Muscle layer of colon (tissue), 2 donors: Measurements from ENCODE around the gene MYO1F.
A peak's percentile ranks its signal among the peaks of the same experiment; 100 is the strongest.

ENCODE experiments used
- H3K27ac ChIP-seq: one replicate; pipeline ENCODE4 v1.7.0; 2013; ENCODE audit warnings: low read depth, mild to moderate bottlenecking, low read length, moderate library complexity
- H3K27me3 ChIP-seq, 2 donors: one replicate each; pipeline ENCODE4 v1.7.0; 2013; ENCODE audit warnings: low read length in 2 of 2, mild to moderate bottlenecking in 2 of 2; ENCODE audit not compliant: insufficient read depth in 2 of 2, control insufficient read depth in 1 of 2
- H3K36me3 ChIP-seq: one replicate; pipeline ENCODE4 v1.7.0; 2013; ENCODE audit warnings: mild to moderate bottlenecking, low read length; ENCODE audit not compliant: insufficient read depth
- H3K4me1 ChIP-seq: one replicate; pipeline ENCODE4 v1.7.0; 2013; ENCODE audit warnings: mild to moderate bottlenecking, low read length; ENCODE audit not compliant: insufficient read depth
- H3K4me3 ChIP-seq, 2 donors: one replicate each; pipeline ENCODE4 v1.7.0; 2013; ENCODE audit warnings: low read length in 2 of 2, low read depth in 1 of 2, mild to moderate bottlenecking in 1 of 2, moderate library complexity in 1 of 2
- H3K9ac ChIP-seq: one replicate; pipeline ENCODE4 v1.7.0; 2013; ENCODE audit warnings: low read length
- H3K9me3 ChIP-seq: one replicate; pipeline ENCODE4 v1.7.0; 2013; ENCODE audit warnings: mild to moderate bottlenecking, low read length
- donor health status: abdominal sarcoma.
- donor health status: Adenocarcinoma of cecum.

The MYO1F gene

GRCh38 chr19:8611877-8612806, 34.9 kb upstream of the MYO1F start:
- Histone ChIP-seq H3K9me3 (no peaks in the 10 kb centered on the region), H3K9ac (no peak overlapping the region), H3K4me1 (peaks cover 7% of the 10 kb centered on the region), H3K4me3 (no peak overlapping the region), H3K27me3 (no peaks in the 10 kb centered on the region), H3K27ac (no peak overlapping the region), H3K36me3 (no peaks in the 10 kb centered on the region)

DNA sequence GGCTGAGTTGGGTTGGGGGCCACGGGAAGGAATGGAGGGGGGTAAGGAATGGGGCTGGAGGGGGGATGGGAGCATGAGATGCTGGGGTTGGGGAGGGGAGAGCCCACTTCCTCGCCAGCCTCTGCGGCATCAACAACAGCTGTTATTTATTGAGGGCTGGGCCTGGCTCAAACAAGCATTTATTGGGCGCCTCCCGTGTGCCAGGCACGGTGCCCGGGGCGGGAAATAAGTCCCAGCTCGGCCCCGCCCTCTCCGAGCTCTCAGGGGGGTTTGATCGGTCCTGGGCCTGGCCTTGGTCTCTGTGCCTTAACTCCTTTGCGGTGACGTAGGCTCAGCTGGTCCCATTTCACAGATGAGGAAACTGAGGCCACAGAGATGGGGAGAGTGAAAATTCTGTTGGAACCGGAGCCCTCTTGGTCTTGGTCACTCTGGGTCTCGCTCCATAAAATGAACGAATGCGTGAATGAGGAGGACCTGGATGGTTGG, 34.2 kb upstream of the MYO1F start:
- H3K9ac ChIP-seq: no peak overlapping the region
- H3K4me1 ChIP-seq: peaks cover 7% of the 10 kb centered on the region
- H3K27ac ChIP-seq: no peak overlapping the region

DNA sequence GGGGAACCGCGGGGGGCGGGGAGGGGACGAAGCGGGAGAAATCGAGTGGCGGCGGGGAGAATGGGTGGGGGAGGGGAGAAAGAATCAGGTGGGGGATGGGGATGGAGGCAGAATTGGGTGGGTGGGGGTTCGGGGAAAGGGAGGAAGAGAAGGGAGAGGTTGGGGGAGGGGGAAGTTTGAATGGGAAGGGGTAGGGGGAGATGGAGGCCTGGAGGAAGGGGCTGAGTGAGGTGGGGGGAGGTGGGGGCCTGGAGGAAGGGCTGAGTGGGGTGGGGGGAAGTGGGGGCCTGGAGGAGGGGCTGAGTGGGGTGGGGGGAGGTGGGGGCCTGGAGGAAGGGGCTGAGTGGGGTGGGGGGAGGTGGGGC, 33.7 kb upstream of the MYO1F start:
- H3K36me3 ChIP-seq: no peaks in the 10 kb centered on the region
- H3K27me3 ChIP-seq: no peaks in the 10 kb centered on the region
- H3K27ac ChIP-seq: no peak overlapping the region
- no peak overlapping the region for H3K9ac ChIP-seq
- peaks cover 7% of the 10 kb centered on the region for H3K4me1 ChIP-seq
- no peak overlapping the region for H3K4me3 ChIP-seq
- H3K9me3 ChIP-seq: no peaks in the 10 kb centered on the region

More for the DNA sequence above, 34.2 kb upstream of the MYO1F start:
- no peaks in the 10 kb centered on the region for H3K36me3 ChIP-seq
- H3K27me3 ChIP-seq: no peaks in the 10 kb centered on the region
- no peak overlapping the region for H3K4me3 ChIP-seq
- no peaks in the 10 kb centered on the region for H3K9me3 ChIP-seq

DNA sequence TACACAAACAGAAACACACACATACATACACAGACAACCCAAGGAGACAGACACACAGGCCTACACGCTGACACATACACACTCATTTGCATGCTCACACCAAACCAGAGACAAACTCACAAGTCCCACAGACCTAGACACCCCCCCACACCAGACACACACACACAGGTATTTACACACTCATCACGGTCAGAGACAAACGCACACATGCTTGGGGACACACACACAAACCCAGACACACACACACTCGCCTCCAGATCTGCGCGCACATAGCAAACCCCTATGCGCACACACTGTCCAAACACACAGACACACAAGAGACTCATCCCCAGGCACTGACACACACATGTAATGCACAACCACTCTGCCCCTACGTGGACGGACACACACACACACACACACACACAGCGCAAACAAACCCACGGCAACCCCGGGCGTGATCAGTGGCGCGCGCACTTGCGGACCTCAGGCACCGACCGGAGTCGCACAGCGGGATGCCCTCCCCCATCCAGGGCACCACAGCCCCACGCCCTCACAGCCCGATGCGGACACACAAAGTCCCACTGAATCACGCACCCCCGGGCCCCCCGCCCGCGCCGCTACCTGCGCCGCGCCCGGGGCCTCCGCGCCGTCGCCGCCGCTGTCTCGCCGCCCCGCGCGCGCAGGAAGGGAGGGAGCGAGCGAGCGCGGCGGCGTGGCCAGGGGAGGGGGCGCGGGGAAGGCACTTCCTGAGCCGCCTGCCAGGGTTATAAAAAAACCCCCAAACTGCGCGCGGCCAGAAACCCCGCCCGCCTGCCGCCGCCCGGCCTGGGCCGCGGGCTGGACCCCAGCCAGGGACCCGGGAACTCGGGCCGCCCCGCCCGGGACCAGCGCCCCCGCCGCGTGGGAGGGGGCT, 33.0 kb upstream of the MYO1F start, which contains the start of gene ADAMTS10:
Gene ADAMTS10 (minus strand): TSS at position 675 of the 895 bp plus-strand sequence. CDS start 5,005 bp downstream, outside the sequence.
- Histone ChIP-seq H3K27me3 (no peaks in the 10 kb centered on the region), H3K9ac (peak within 1 kb of the TSS; percentile 76), H3K4me3 (peak within 1 kb of the TSS; percentile 63 to 98), H3K9me3 (no peaks in the 10 kb centered on the region), H3K36me3 (no peaks in the 10 kb centered on the region), H3K4me1 (peaks cover 7% of the 10 kb centered on the region), H3K27ac (peak within 1 kb of the TSS; percentile 87)

- Histone ChIP-seq H3K9ac (peak overlapping the region; percentile 76), H3K4me3 (peak overlapping the region; percentile 63 to 98), H3K27ac (peak overlapping the region; percentile 87)
Observed at GRCh38 chr19:8609279-8610040, 32.2 kb upstream of the MYO1F start.

GRCh38 chr19:8608941-8609278, 31.7 kb upstream of the MYO1F start:
- peaks cover 7% of the 10 kb centered on the region for H3K4me1 ChIP-seq
- H3K9ac ChIP-seq: peak overlapping the region; percentile 76
- peak overlapping the region; percentile 63 to 98 for H3K4me3 ChIP-seq
- no peaks in the 10 kb centered on the region for H3K36me3 ChIP-seq
- H3K27ac ChIP-seq: peak overlapping the region; percentile 87
- H3K9me3 ChIP-seq: no peaks in the 10 kb centered on the region
- H3K27me3 ChIP-seq: no peaks in the 10 kb centered on the region

More at GRCh38 chr19:8609279-8610040, 32.2 kb upstream of the MYO1F start:
- peaks cover 7% of the 10 kb centered on the region for H3K4me1 ChIP-seq
- no peaks in the 10 kb centered on the region for H3K36me3 ChIP-seq
- no peaks in the 10 kb centered on the region for H3K9me3 ChIP-seq
- H3K27me3 ChIP-seq: no peaks in the 10 kb centered on the region

DNA sequence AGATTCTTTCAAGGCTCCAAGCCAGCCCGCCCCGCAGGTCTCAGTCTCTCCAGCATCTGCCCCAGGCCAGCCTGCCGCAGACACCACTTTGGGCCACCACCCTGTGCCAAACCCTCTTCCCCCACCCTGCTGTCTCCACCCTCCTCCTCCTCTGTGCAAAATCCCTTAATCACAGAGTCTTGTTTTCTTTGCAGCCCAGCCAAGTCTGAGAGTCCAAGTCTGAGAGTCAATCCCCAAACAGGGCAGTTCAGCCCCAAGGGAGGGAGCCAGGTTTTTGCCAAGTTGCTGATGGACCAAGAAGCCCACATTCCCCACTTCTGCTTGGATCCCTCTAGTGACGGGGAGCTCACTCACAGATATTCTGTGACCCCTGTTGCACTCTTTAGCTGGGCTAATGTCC, 30.1 kb upstream of the MYO1F start:
- Histone ChIP-seq H3K4me1 (peaks cover 7% of the 10 kb centered on the region), H3K9ac (no peak overlapping the region)

GRCh38 chr19:8605514-8605913, 28.3 kb upstream of the MYO1F start:
- Histone ChIP-seq H3K4me3 (no peak overlapping the region), H3K9me3 (no peaks in the 10 kb centered on the region), H3K27ac (no peak overlapping the region), H3K4me1 (peaks cover 7% of the 10 kb centered on the region), H3K36me3 (peaks cover 12% of the 10 kb centered on the region), H3K9ac (no peak overlapping the region), H3K27me3 (no peaks in the 10 kb centered on the region)

More for the DNA sequence above, 30.1 kb upstream of the MYO1F start:
- H3K36me3 ChIP-seq: peaks cover 6% of the 10 kb centered on the region
- H3K27ac ChIP-seq: no peak overlapping the region
- no peak overlapping the region for H3K4me3 ChIP-seq
- H3K9me3 ChIP-seq: no peaks in the 10 kb centered on the region
- no peaks in the 10 kb centered on the region for H3K27me3 ChIP-seq

- Histone ChIP-seq H3K9ac (no peak overlapping the region), H3K27ac (no peak overlapping the region), H3K27me3 (no peaks in the 10 kb centered on the region), H3K9me3 (no peaks in the 10 kb centered on the region), H3K36me3 (peaks cover 22% of the 10 kb centered on the region), H3K4me1 (no peaks in the 10 kb centered on the region), H3K4me3 (no peak overlapping the region)
Observed at GRCh38 chr19:8601796-8602195, 24.6 kb upstream of the MYO1F start.

GRCh38 chr19:8600816-8601215, 23.6 kb upstream of the MYO1F start:
- H3K9ac ChIP-seq: no peak overlapping the region
- no peaks in the 10 kb centered on the region for H3K4me1 ChIP-seq
- no peaks in the 10 kb centered on the region for H3K9me3 ChIP-seq
- H3K27ac ChIP-seq: no peak overlapping the region
- no peak overlapping the region for H3K4me3 ChIP-seq
- peaks cover 28% of the 10 kb centered on the region for H3K36me3 ChIP-seq
- H3K27me3 ChIP-seq: no peaks in the 10 kb centered on the region

- no peaks in the 10 kb centered on the region for H3K9me3 ChIP-seq
- H3K36me3 ChIP-seq: peaks cover 28% of the 10 kb centered on the region
- H3K9ac ChIP-seq: no peak overlapping the region
- no peaks in the 10 kb centered on the region for H3K27me3 ChIP-seq
- H3K27ac ChIP-seq: no peak overlapping the region
- H3K4me1 ChIP-seq: no peaks in the 10 kb centered on the region
- H3K4me3 ChIP-seq: no peak overlapping the region
Observed at GRCh38 chr19:8600064-8600463, 22.8 kb upstream of the MYO1F start.
